GM06990 (cell line): ENCODE results near the gene PPP4R2.

Experiments
- DNase-seq: peaks from one replicate; pipeline ENCODE4 v3.0.0-alpha.2; 2011; ENCODE audit not compliant: insufficient read length; ENCODE audit errors: extremely low read depth
- H3K27me3 ChIP-seq: replicated peaks from 2 replicates; pipeline ENCODE4 v1.6.0; 2011; ENCODE audit warnings: low read length; ENCODE audit not compliant: control insufficient read depth, insufficient read depth
- H3K36me3 ChIP-seq: 2 replicates; pipeline ENCODE4 v1.5.1; 2011; ENCODE audit warnings: low read length; ENCODE audit not compliant: control insufficient read depth, insufficient read depth
- H3K4me3 ChIP-seq: replicated peaks from 2 replicates; pipeline ENCODE4 v1.5.1; 2011; ENCODE audit warnings: low read depth, mild to moderate bottlenecking, control low read depth, low read length
- CTCF ChIP-seq: IDR thresholded peaks from 2 replicates; pipeline ENCODE4 v1.5.1; 2011; ENCODE audit warnings: low read length, control low read depth, mild to moderate bottlenecking, inconsistent platforms; ENCODE audit not compliant: insufficient read depth, poor library complexity, severe bottlenecking

The PPP4R2 gene

GRCh38 chr3:73041537-73041936 is 44.9 kb downstream of the PPP4R2 start:
- TF ChIP-seq CTCF = no peak
- Histone ChIP-seq H3K36me3 (no peaks in the 10 kb centered on the region), H3K4me3 (no peak overlapping the region), H3K27me3 (no peaks in the 10 kb centered on the region)
- DNase-seq = no peak

- Histone ChIP-seq H3K4me3 (no peak overlapping the region), H3K36me3 (no peaks in the 10 kb centered on the region; the same call in 1 of the 2 replicates), H3K27me3 (no peaks in the 10 kb centered on the region)
- no peak for DNase-seq
- TF ChIP-seq CTCF = no peak
Observed at GRCh38 chr3:73043414-73043813, 46.8 kb downstream of the PPP4R2 start.

GRCh38 chr3:73045391-73045790 is 48.8 kb downstream of the PPP4R2 start:
- Histone ChIP-seq H3K27me3 (no peaks in the 10 kb centered on the region), H3K36me3 (no peaks in the 10 kb centered on the region; the same call in 1 of the 2 replicates), H3K4me3 (no peak overlapping the region)
- no peak for DNase-seq
- no peak for TF ChIP-seq CTCF

- no peak overlapping the region for H3K4me3 ChIP-seq
- H3K36me3 ChIP-seq = no peaks in the 10 kb centered on the region; the same call in none of the 2 replicates
- TF ChIP-seq CTCF = no peak
- H3K27me3 ChIP-seq = no peaks in the 10 kb centered on the region
- DNase-seq = no peak
Observed at GRCh38 chr3:73046195-73046594, 49.6 kb downstream of the PPP4R2 start.

GRCh38 chr3:73049319-73049718 is 52.7 kb downstream of the PPP4R2 start:
- DNase-seq = no peak
- TF ChIP-seq CTCF = no peak
- no peaks in the 10 kb centered on the region for H3K27me3 ChIP-seq
- no peaks in the 10 kb centered on the region; the same call in none of the 2 replicates for H3K36me3 ChIP-seq
- H3K4me3 ChIP-seq = no peak overlapping the region

GRCh38 chr3:73052857-73053256 is 56.2 kb downstream of the PPP4R2 start:
- no peak for TF ChIP-seq CTCF
- Histone ChIP-seq H3K27me3 (no peaks in the 10 kb centered on the region), H3K4me3 (no peak overlapping the region), H3K36me3 (no peaks in the 10 kb centered on the region; the same call in 1 of the 2 replicates)
- no peak for DNase-seq
